Measurements from ENCODE around the gene TTLL6.
"Not testable (repeated sequence)": the region's sequence is repeated elsewhere in the genome, so short reads cannot be mapped to it uniquely, and the experiment has no call there.

TTLL6 gene

GRCh38 chr17:48814504-48814903 is 2.5 kb downstream of the TTLL6 start:
- peak in 1 of 2 experiments; percentile 54 for DNase-seq

DNA sequence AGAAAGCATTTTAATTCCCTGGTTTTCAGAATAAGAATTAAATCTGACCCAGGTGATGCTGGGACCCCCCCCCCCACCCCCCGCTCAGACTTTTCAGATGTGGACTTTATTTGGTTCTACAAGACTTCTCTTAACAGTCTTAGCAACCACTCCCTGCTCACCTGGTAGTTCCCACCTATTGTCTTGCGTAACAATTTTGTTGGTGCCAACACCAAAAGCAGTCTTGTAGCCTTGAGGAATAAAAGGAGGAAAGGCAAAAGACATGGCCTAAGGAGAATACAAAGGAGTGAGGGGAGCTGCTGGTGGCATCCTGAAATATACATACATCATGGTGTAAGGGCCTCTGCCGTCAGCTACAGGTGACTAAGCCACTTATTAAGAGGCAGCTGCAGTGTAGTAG is 5.0 kb downstream of the TTLL6 start:
- DNase-seq: no peak

GRCh38 chr17:48809182-48809581 is 7.8 kb downstream of the TTLL6 start:
- DNase-seq: no peak

GRCh38 chr17:48804936-48805411 is 12.1 kb downstream of the TTLL6 start:
- DNase-seq: peak in 1 of 2 experiments; percentile 60

DNA sequence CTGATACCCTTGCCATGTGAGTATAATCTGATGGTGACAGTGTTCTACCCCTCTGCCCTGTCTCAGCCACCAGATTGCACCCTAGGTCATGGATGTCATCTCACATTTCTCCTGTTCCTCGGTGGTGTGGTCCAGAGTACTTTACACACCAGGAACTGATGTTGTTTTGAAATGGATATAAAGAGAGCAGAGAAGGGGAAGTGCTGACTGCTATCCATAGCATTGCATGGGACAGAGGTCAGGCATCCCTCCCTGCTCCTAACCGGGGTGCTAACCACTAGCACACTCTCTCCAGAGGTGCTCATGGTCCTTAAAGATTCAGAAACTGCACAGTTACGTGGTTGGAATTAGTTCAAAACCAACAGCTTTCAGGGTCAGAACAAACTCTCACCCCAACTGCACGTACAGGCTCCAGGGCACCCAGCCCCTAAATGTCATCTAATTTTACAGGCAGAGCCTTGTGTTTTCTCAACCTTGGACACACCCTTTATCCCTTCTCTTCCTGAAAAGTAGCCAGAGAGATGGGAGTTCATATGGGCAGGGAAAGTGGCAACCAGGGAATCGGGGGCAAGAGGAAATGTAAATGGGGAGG is 16.3 kb downstream of the TTLL6 start:
- no peak for DNase-seq

- no peak for DNase-seq
These were observed 17.8 kb downstream of the TTLL6 start for GRCh38 chr17:48799069-48799723.

DNA sequence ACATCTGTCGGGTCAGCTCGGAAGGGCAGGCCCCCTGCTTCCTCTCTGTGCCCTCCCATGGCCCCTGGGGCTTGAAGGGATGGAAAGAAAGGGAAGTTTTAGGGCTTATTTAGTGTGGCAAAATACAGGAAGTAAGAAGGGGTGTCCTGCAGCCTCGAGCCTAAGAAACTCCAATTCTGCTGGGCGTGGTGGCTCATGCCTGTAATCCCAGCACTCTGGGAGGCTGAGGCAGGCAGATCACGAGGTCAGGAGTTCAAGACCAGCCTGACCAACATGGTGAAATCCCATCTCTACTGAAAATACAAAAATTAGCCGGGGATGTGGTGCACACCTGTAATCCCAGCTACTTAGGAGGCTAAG is 20.9 kb downstream of the TTLL6 start:
- not testable (repeated sequence) for DNase-seq

DNA sequence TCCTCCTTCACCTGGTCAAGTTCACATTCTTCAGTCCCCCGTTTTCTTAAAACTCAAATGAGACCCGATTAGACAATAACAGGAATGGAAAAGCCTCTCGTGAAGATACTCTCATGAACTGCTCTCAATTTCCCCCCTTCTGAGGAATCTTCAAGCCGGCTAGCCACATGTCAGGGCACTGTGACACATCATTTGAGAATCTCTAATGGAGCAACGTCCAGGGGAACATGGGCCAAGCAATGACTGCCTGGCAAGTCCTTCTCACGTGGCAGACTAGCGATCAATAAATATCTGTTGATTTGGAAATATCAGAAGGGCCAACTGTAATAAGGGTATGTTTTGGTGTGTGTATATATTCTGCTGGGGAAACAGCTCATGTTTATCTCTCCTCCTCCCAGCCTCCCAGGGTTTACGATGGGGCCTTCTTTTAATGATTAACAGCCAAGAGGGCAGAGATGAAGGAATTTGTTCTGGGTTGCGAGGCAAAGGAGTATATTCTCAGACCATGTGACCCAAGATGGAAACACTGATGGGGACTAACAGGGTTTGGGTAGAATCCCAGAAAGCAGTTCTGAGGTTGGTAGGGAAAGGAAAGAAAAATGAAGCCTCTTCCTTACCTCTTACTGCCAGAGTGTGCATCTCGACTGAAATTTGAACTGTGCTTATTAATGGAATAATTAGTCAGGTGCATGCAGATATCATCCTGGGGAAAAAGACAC is 21.4 kb downstream of the TTLL6 start:
- no peak for DNase-seq

- no peak for DNase-seq
These were observed 24.8 kb downstream of the TTLL6 start for GRCh38 chr17:48792033-48792798.

GRCh38 chr17:48791128-48792032 is 25.6 kb downstream of the TTLL6 start:
- peak in 1 of 2 experiments; percentile 66 for DNase-seq

DNA sequence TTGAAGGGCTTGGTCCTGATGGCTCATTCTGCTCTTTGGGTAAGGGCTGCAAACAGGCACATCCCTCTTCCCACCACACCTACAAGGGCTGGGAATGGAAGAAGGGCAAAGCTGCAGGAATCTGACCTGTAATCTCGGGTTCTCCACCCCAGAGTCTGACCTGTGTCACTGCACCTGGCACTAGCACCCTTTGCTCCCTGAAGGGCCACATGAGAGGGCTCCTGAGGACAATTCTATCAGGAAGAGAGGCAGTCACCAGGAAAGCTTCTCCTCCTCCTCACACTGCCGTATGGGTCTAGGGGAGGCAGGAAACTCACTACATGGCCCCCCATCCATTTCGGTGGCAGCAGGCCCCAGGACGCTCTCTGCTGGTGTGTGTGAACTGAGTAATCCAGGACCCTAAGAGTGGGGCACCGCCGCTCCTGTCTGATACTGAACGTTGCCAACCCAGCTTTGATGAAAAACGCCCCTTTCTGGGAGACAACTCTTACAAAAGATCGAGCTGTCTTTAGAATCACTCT is 26.4 kb downstream of the TTLL6 start:
- DNase-seq: no peak

- DNase-seq: no peak
These were observed 29.2 kb downstream of the TTLL6 start for GRCh38 chr17:48787828-48788227.

GRCh38 chr17:48779421-48779820 is 37.6 kb downstream of the TTLL6 start:
- DNase-seq: no peak

GRCh38 chr17:48776602-48777001 is 40.4 kb downstream of the TTLL6 start:
- DNase-seq: no peak

DNA sequence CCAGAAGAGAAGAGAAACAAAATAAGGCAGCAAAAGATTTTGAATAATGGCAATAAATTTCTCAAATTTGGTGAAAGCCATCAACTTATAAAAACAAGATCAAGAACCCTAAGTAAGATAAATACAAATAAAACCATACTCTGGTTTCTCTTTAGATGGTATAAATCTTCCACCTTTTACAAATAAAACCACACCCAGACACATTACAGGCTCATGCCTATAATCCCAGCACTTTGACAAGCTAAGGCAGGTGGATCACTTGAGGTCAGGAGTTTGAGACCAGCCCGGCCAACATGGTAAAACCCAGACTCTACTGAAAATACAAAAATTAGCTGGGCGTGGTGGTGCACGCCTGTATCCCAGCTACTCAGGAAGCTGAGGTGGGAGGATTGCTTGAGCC is 43.8 kb downstream of the TTLL6 start:
- DNase-seq: no peak

DNA sequence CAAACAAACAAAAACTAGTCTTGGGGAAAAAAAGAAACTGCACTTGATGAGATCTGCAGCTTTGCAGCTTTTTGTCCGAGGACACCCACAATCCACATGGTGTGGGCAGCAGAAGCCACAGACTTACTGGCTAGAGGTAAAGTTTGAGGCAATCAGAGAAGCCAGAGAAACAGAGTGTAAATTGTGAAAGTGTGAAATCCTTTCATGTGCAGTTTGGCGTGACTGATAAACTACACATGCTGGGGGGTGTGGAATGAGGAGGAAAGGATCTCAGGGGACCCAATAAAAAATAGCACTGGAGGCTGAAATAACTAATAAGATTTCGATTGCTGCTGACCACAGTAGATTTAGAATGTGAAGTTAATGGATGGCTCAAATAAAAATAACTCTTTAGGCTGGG is 46.1 kb downstream of the TTLL6 start:
- DNase-seq: no peak

- DNase-seq: no peak
These were observed 47.9 kb downstream of the TTLL6 start for GRCh38 chr17:48769009-48769675.

DNA sequence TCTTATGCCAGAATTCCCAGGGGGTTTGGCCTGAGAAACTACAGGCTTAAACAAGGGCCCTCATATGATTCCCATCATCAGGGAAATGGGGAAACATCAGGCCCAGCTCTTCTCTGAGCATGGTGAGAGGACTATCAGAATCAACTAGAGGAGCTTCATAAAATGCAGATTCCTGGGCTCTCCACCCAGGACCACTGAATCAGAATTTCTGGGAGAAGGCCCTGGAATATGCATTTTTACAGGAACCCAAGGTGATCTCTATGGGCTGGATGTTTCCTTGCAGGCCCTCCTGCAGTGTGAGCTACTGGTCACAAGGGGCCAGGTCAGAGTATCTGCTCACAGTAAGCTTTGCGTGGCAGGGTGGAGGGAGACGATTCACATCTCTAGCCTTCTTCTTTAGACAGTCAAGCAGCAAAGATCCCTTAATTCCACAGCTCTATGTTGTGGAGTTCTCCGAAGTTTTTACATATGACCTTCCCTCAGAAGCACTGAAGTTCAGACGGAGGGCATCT is 49.7 kb downstream of the TTLL6 start:
- no peak for DNase-seq

DNA sequence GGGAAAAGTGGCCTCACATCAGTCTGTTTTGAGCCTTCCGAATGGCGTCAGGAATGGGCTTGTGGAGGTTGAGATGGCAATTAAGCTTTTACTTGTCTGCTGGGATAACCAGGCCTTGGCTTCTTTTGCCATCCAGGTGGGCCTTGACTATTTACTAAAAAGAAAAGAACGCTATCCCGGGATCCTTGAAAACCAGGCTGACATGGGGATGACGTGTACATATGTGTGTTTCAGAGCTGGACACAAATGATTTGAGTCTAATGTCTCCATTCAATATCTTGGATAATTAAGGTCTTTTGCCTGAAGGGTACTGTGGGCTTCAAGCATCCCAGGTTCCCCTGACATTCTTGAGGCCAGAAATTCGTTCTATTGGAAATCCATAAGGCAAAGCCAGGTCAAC is 55.9 kb downstream of the TTLL6 start:
- no peak for DNase-seq

DNA sequence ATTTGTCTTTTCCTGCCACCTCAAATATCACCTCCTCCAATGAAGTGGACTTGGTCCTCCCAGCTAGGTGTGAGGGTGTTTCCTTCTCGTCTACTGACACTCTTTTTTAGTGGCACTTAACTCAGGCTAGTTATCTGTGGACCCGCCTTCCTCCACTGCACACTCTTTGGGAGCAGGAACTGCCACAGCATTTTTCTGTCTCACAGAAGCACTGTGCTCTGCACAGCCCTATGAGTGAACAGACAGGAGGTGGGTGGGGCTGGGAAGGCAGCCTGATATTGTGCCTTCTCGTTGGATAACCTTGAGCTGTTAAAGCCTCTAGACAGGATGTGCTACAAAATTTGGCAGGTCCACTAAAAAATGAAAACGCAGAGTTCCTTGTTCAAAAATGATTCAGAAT is 56.6 kb downstream of the TTLL6 start:
- no peak for DNase-seq

DNA sequence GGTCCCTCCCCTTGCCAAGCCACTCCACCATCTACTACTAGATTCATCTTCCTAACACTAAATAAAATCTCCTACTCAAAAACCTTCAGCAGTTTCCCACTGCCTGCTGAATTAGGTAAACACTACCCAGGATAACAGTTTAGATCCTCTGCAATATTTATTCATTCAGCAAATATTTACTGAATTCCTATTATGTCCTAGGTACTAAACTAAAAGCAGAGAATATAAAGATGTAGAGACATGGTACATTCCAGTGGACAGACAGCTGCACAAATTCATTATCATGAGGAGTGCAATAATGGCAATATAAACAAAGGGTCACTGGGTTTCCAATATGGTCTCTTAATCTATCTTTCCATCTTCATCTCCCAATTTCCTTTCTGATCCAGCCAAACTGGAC is 57.7 kb downstream of the TTLL6 start:
- DNase-seq: no peak
